Breast epithelium (tissue), 4 donors: ENCODE data around the gene SLC6A15. TPM values are rescaled to one million over a fixed set of nuclear protein-coding genes. Genes with fewer than 3 reads are reported as not detected.

Experiments used
- DNase-seq, 2 donors: peaks; one replicate each; pipeline ENCODE4 v3.0.0-alpha.2; 2019; ENCODE audit warnings: low spot score in 2 of 2
- H3K27ac ChIP-seq, 2 donors: fragments of 200-600 bp; sonication (generic) in 1 of 2; one replicate each; pipeline ENCODE4 v1.5.1; 2016 to 2019; ENCODE audit warnings: mild to moderate bottlenecking in 1 of 2
- H3K27me3 ChIP-seq, 2 donors: fragments of 200-600 bp; sonication (generic) in 1 of 2; one replicate each; pipeline versions ENCODE4 v1.5.1 to v1.6.0; 2017 to 2019; ENCODE audit warnings: control low read depth in 1 of 2, mild to moderate bottlenecking in 1 of 2
- H3K36me3 ChIP-seq: fragments of 200-600 bp; one replicate; pipeline ENCODE4 v1.5.1; 2019
- H3K4me1 ChIP-seq, 2 donors: fragments of 200-600 bp; sonication (generic); one replicate each; pipeline ENCODE4 v1.5.1; 2016 to 2019; ENCODE audit warnings: control low read depth in 1 of 2
- H3K4me3 ChIP-seq, 3 donors: fragments of 200-600 bp; sonication (generic); 1 replicate in 2 of 3; 2 replicates in 1 of 3; pipeline ENCODE4 v1.5.1; 2016 to 2019; ENCODE audit warnings: mild to moderate bottlenecking in 3 of 3, moderate library complexity in 2 of 3
- H3K9me3 ChIP-seq, 2 donors: fragments of 200-600 bp; sonication (generic) in 1 of 2; one replicate each; pipeline ENCODE4 v1.5.1; 2016 to 2019; ENCODE audit warnings: control low read depth in 1 of 2
- CTCF ChIP-seq, 3 donors: fragments of 450-650 bp; IDR thresholded peaks; one replicate each; pipeline ENCODE4 v1.5.1; 2016 to 2017; ENCODE audit warnings: antibody characterized with exemption in 3 of 3, mild to moderate bottlenecking in 3 of 3, moderate library complexity in 3 of 3
- POLR2A ChIP-seq: fragments of 450-650 bp; IDR thresholded peaks from one replicate; pipeline ENCODE4 v1.6.1; 2016; ENCODE audit warnings: antibody characterized with exemption, mild to moderate bottlenecking, moderate library complexity
- POLR2AphosphoS5 ChIP-seq, 3 donors: sonication (generic); formaldehyde crosslinking; IDR thresholded peaks; one replicate each; pipeline ENCODE4 v1.6.1; 2017; ENCODE audit warnings: antibody characterized with exemption in 3 of 3
- intact Hi-C: fragments of 100-400 bp; cut with DNase I; formaldehyde crosslinking; loops from one replicate; pipeline ENCODE4 v1.15.1; 2023; ENCODE audit warnings: low total_unique reads
- total RNA-seq, 3 donors: library from RNA; depleted of rRNA; stranded (reverse); fragments of >200 nt; gene quantifications; one replicate each; pipeline ENCODE4 v1.1.0, GENCODE V29; 2016

Gene SLC6A15
- total RNA-seq, 3 donors from 2014 or later, result 2.0 to 2.2 TPM; not detected in 1

DNA sequence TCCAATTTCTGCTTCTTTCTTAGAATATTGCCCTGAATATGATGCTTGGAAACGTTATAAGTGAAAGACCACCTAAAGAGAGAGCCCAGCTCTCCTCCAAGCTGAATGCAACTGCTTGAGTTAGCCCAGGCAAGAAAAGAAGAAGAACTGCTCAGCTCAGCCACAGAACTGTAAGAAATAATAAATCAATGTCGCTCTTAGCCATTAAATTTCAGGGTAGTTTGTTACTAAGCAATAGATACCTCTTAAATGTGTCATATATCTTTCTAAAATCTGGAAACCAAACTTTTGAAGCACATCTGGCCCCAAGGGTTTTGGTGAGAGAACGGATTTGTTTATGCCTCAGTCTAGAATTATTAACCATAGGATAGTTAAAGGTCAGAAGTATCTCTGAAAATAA is 50.4 kb downstream of the SLC6A15 start:
- Histone ChIP-seq H3K27ac (no peak overlapping the region), H3K27me3 (no peaks in the 10 kb centered on the region), H3K9me3 (no peaks in the 10 kb centered on the region), H3K36me3 (no peaks in the 10 kb centered on the region), H3K4me1 (no peaks in the 10 kb centered on the region), H3K4me3 (no peak overlapping the region)
- intact Hi-C loops, result no loop called here
- TF ChIP-seq POLR2A, result no peak
- TF ChIP-seq POLR2AphosphoS5 (IDR thresholded peaks at IDR 0.05), result no peak
- TF ChIP-seq CTCF (IDR thresholded peaks at IDR 0.05), result no peak
- no peak for DNase-seq

GRCh38 chr12:84860718-84861117 is 51.9 kb downstream of the SLC6A15 start:
- no peaks in the 10 kb centered on the region for H3K9me3 ChIP-seq
- no peak overlapping the region for H3K27ac ChIP-seq
- intact Hi-C loops, result no loop called here
- H3K36me3 ChIP-seq, result no peaks in the 10 kb centered on the region
- no peak for DNase-seq
- H3K27me3 ChIP-seq, result no peaks in the 10 kb centered on the region
- H3K4me3 ChIP-seq, result no peak overlapping the region
- no peaks in the 10 kb centered on the region for H3K4me1 ChIP-seq
- TF ChIP-seq POLR2A (no peak), POLR2AphosphoS5 (IDR thresholded peaks at IDR 0.05) (no peak), CTCF (IDR thresholded peaks at IDR 0.05) (no peak)

- TF ChIP-seq CTCF (IDR thresholded peaks at IDR 0.05) (no peak), POLR2AphosphoS5 (IDR thresholded peaks at IDR 0.05) (no peak), POLR2A (no peak)
- intact Hi-C loops, result no loop called here
- Histone ChIP-seq H3K4me3 (no peak overlapping the region), H3K36me3 (no peaks in the 10 kb centered on the region), H3K27me3 (no peaks in the 10 kb centered on the region), H3K4me1 (no peaks in the 10 kb centered on the region), H3K9me3 (no peaks in the 10 kb centered on the region), H3K27ac (no peak overlapping the region)
- DNase-seq, result no peak
Observed at GRCh38 chr12:84858796-84859195, 53.8 kb downstream of the SLC6A15 start.

- Histone ChIP-seq H3K36me3 (no peaks in the 10 kb centered on the region), H3K9me3 (no peaks in the 10 kb centered on the region), H3K4me1 (no peaks in the 10 kb centered on the region), H3K4me3 (no peak overlapping the region), H3K27ac (no peak overlapping the region), H3K27me3 (no peaks in the 10 kb centered on the region)
- TF ChIP-seq POLR2AphosphoS5 (IDR thresholded peaks at IDR 0.05) (no peak), CTCF (IDR thresholded peaks at IDR 0.05) (no peak), POLR2A (no peak)
- no peak for DNase-seq
- intact Hi-C loops, result no loop called here
Observed at GRCh38 chr12:84857525-84858208, 54.9 kb downstream of the SLC6A15 start.

DNA sequence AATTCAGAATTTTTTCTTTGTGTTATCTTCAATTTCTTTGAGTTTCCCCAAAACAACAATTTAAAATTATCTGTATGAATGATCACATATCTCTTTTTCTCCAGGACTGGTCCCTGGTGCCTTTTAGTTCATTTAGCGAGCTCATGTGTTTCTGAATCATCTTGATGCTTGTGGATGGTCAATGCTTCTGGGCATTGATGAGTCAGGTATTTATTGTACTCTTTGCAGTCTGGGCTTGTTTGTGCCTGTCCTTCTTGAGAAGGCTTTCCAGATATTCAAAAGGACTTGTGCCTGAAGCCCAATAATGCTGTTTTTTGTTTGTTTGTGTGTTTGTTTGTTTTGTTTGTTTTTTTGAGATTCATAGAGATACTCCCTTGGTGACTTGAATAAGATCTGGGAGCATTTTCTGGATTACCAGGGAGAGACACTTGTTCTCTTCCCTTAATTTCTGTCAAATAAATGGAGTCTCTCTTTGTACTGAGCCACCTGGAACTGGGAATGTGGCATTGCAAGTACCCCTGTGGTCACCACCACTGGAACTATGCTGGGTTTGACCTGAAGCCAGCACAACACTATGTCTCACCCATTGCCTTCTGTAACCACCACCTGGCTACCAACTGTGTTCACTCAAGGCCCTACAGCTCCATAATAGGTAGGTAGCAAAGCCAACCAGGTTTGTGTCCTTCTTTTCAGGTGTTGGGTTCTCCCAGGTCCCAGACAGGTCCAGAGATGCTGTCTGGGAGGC is 56.3 kb downstream of the SLC6A15 start:
- intact Hi-C loops, result no loop called here
- Histone ChIP-seq H3K9me3 (no peaks in the 10 kb centered on the region), H3K4me1 (no peaks in the 10 kb centered on the region), H3K36me3 (no peaks in the 10 kb centered on the region), H3K27ac (no peak overlapping the region), H3K27me3 (no peaks in the 10 kb centered on the region), H3K4me3 (no peak overlapping the region)
- TF ChIP-seq POLR2A, result no peak
- TF ChIP-seq POLR2AphosphoS5 (IDR thresholded peaks at IDR 0.05), result no peak
- TF ChIP-seq CTCF (IDR thresholded peaks at IDR 0.05), result no peak
- DNase-seq, result no peak
